MCF 10A (cell line): ENCODE measurements around the gene PHAF1. TPM values are rescaled to one million over a fixed set of nuclear protein-coding genes. Genes with fewer than 3 reads are reported as not detected.

Experiments used
- BruUV-seq: library from RNA; stranded (reverse); fragments of 400-500 nt; replicated peaks from 2 replicates; lab custom pipeline; 2021; lab: Mats Ljungman, UMichigan
- CTCF ChIA-PET: fragments of 300-600 bp; sonication (Branson Sonifier 250); formaldehyde crosslinking; extraction: SDS; loops from one replicate; lab custom pipeline; 2021; ENCODE audit warnings: antibody characterized with exemption, inconsistent platforms; lab: Yijun Ruan, JAX
- POLR2A ChIA-PET: fragments of 300-600, 350-650 bp; sonication (Branson Sonifier 250); formaldehyde crosslinking; extraction: SDS; loops from one replicate; lab custom pipeline; 2020; ENCODE audit warnings: antibody characterized with exemption, inconsistent platforms; lab: Yijun Ruan, JAX
- DNase-seq: peaks from one replicate; pipeline ENCODE4 v3.0.0-alpha.2; 2018; ENCODE audit not compliant: unreplicated experiment
- H3K27ac Mint-ChIP-seq: one replicate; pipeline ENCODE4 v1.8.0; 2022; ENCODE audit warnings: mild to moderate bottlenecking, low read depth, mixed read lengths; ENCODE audit not compliant: unreplicated experiment
- H3K27me3 Mint-ChIP-seq: one replicate; pipeline ENCODE4 v1.8.0; 2022; ENCODE audit warnings: mixed read lengths; ENCODE audit not compliant: insufficient read depth, unreplicated experiment
- H3K36me3 Mint-ChIP-seq: one replicate; pipeline ENCODE4 v1.8.0; 2022; ENCODE audit warnings: mild to moderate bottlenecking, moderate library complexity, mixed read lengths; ENCODE audit not compliant: insufficient read depth, unreplicated experiment
- H3K4me1 Mint-ChIP-seq: one replicate; pipeline ENCODE4 v1.8.0; 2022; ENCODE audit warnings: mixed read lengths; ENCODE audit not compliant: insufficient read depth, unreplicated experiment
- H3K4me3 Mint-ChIP-seq: one replicate; pipeline ENCODE4 v1.8.0; 2022; ENCODE audit warnings: mild to moderate bottlenecking, moderate library complexity, mixed read lengths; ENCODE audit not compliant: unreplicated experiment
- H3K9me3 Mint-ChIP-seq: one replicate; pipeline ENCODE4 v1.8.0; 2022; ENCODE audit warnings: mixed read lengths; ENCODE audit not compliant: unreplicated experiment
- intact Hi-C: fragments of 100-400 bp; cut with micrococcal nuclease; formaldehyde crosslinking; loops from 2 replicates; pipeline ENCODE4 v1.14.1; 2022
- total RNA-seq: library from RNA; stranded (reverse); gene quantifications from 2 replicates; pipeline ENCODE4 v1.2.3, GENCODE V29; 2022
- TF ChIP-seq, protein P1 (sequence below): fragments of 200-600 bp; IDR thresholded peaks from one replicate; pipeline ENCODE4 v1.8.0; 2022; ENCODE audit warnings: antibody characterized with exemption, mild to moderate bottlenecking; ENCODE audit not compliant: unreplicated experiment

The PHAF1 gene
- total RNA-seq, 1 experiment from 2014 or later, result 14.5 TPM

DNA sequence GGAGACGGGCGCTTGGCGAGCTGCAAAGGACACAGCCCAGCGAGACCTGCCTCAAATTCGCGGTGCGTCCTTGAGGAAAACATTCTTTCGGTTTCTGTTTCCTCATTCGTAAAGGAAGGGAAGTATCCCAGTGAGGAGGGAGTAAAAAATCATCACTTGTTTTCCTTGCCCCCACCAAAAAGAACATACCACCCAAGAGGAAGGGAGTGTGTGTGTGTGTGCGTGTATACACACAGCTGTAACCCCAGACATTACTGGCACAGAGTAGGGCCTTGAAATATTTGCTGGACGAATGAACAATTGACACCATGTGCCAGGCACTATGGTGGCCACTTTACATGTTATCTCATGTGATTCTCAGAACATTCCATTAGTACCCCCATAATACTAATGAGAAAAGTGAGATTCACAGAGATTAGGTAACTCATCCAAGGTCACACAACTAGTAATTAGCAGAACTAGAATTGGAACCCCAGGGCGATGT, 76.0 kb downstream of the PHAF1 start:
- no peak for DNase-seq
- no peak overlapping the region for H3K27ac Mint-ChIP-seq
- no peaks in the 10 kb centered on the region for H3K9me3 Mint-ChIP-seq
- CTCF ChIA-PET, result interaction anchor here (0.6 to 2.2 kb wide), 21 partner anchors 9 to 312 kb away, joined by 3 to 12 read pairs (median 4); partner anchors contain the start of genes CES4A, ELMO3, FBXL8 and TRADD
- TF ChIP-seq, protein P1, sequence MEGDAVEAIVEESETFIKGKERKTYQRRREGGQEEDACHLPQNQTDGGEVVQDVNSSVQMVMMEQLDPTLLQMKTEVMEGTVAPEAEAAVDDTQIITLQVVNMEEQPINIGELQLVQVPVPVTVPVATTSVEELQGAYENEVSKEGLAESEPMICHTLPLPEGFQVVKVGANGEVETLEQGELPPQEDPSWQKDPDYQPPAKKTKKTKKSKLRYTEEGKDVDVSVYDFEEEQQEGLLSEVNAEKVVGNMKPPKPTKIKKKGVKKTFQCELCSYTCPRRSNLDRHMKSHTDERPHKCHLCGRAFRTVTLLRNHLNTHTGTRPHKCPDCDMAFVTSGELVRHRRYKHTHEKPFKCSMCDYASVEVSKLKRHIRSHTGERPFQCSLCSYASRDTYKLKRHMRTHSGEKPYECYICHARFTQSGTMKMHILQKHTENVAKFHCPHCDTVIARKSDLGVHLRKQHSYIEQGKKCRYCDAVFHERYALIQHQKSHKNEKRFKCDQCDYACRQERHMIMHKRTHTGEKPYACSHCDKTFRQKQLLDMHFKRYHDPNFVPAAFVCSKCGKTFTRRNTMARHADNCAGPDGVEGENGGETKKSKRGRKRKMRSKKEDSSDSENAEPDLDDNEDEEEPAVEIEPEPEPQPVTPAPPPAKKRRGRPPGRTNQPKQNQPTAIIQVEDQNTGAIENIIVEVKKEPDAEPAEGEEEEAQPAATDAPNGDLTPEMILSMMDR, result no peak
- H3K36me3 Mint-ChIP-seq, result no peaks in the 10 kb centered on the region
- H3K4me3 Mint-ChIP-seq, result no peak overlapping the region
- intact Hi-C loops, result loop anchor here (1.0 to 2.0 kb wide), 2 partner anchors 209 to 231 kb away; no protein-coding TSS in a partner anchor
- H3K27me3 Mint-ChIP-seq, result no peaks in the 10 kb centered on the region
- peaks cover 5% of the 10 kb centered on the region for H3K4me1 Mint-ChIP-seq
- BruUV-seq, result no TSS peak
- POLR2A ChIA-PET, result interaction anchor here (0.7 to 4.9 kb wide), 6 partner anchors 9 to 199 kb away, joined by 3 to 46 read pairs (median 5); partner anchors contain the start of genes FBXL8 and TRADD

DNA sequence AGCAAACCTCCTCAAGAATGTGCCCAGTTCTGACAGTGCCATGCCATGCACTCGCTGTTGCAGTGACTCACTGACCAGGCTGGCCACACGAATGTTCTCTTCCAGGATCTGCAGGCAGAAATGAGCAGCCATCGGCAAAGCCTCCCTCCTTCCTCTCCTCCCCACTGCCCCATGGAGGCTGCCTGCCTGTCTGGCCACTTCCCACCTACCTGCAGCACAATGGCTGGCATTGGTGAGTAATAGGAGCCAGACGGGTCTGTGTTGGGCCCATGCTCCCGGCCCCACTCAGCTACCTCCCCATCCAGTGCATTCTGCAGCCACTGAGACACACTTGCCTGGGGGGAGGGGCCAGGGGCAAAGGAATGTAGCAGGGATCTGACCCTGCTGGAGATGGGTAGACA, 76.8 kb downstream of the PHAF1 start:
- no peak for DNase-seq
- ChIA-PET POLR2A (interaction anchor here (4.3 kb wide), 1 partner anchor 12 kb away, joined by 46 read pairs; no protein-coding TSS in a partner anchor), CTCF (interaction anchor here (0.6 to 2.8 kb wide), 3 partner anchors 12 to 211 kb away, joined by 3 to 11 read pairs (median 10); partner anchors contain the start of gene ELMO3)
- no peaks in the 10 kb centered on the region for H3K27me3 Mint-ChIP-seq
- no peaks in the 10 kb centered on the region for H3K36me3 Mint-ChIP-seq
- H3K27ac Mint-ChIP-seq, result no peak overlapping the region
- BruUV-seq, result no TSS peak
- TF ChIP-seq, protein P1, result no peak
- intact Hi-C loops, result no loop called here
- H3K4me1 Mint-ChIP-seq, result peaks cover 10% of the 10 kb centered on the region
- H3K4me3 Mint-ChIP-seq, result no peak overlapping the region
- H3K9me3 Mint-ChIP-seq, result no peaks in the 10 kb centered on the region

DNA sequence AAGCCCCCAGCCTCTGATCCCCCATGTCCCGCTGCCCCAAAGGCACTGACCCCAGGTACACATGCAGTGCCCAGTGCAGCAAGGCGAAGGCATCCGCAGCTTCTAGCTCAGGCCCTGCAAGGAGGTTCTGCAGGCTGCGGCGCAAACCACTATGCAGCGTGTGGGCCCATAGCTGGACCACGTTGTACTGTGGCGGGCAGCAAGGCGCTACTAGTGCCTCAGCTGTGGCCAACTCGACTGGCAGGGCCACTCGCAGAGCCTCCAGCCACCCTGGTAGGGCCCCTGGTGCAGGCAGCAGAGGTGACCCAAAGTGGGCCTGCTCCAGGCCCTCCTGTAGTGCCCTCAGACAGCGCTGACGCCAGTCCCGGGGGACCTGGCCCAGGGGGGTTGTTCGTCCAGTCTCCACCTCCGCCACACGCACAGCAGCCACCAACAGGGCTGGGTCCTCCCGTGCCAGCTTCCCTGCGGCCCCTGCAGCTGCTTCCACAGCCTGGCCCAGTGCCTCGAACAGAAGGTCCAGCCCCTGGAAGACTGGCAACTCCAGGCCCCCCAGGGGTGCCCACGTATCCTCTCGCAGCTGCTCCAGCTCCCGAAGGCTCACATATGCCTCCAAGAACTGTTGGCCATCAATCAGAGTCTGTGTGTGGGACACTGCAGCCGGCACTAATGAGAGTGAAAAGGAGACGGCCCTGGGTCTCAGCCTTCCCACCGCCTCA, 77.6 kb downstream of the PHAF1 start:
- ChIA-PET POLR2A (no interaction called here), CTCF (interaction anchor here (0.6 to 2.8 kb wide), 5 partner anchors 11 to 228 kb away, joined by 3 to 11 read pairs (median 3); partner anchors contain the start of gene ELMO3)
- H3K27me3 Mint-ChIP-seq, result no peaks in the 10 kb centered on the region
- no peaks in the 10 kb centered on the region for H3K9me3 Mint-ChIP-seq
- intact Hi-C loops, result no loop called here
- no peak overlapping the region for H3K4me3 Mint-ChIP-seq
- no TSS peak for BruUV-seq
- DNase-seq, result no peak
- no peak overlapping the region for H3K27ac Mint-ChIP-seq
- H3K4me1 Mint-ChIP-seq, result peaks cover 14% of the 10 kb centered on the region
- TF ChIP-seq, protein P1, result no peak
- H3K36me3 Mint-ChIP-seq, result peaks cover under 1% of the 10 kb centered on the region

DNA sequence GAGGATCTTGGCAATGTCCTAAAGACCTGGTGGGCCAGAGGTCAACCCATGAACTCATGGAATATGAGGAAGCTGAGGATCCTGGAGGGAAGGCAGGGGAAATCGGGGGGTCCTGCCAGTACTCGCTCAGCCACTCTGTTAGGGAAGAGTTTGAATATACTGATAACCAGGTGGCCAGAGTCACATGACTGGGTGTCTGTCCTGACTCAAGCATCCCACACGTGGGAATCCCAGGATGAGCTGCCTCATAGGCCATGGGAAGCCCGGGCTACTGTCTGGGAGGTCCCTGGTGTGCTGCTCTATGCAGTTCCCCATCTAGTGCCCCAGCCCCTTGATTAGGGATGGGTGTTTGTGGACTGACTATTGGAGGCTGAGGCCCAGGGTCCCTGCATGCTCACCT, 78.6 kb downstream of the PHAF1 start:
- Mint-ChIP-seq H3K9me3 (no peaks in the 10 kb centered on the region), H3K27ac (no peak overlapping the region), H3K4me3 (no peak overlapping the region), H3K4me1 (peaks cover 14% of the 10 kb centered on the region), H3K27me3 (no peaks in the 10 kb centered on the region), H3K36me3 (peaks cover 5% of the 10 kb centered on the region)
- ChIA-PET POLR2A (interaction anchor here (1.4 to 1.9 kb wide), 2 partner anchors 10 to 18 kb away, joined by 4 to 5 read pairs; partner anchors contain the start of gene NOL3), CTCF (interaction anchor here (0.7 to 2.8 kb wide), 4 partner anchors 10 to 211 kb away, joined by 3 to 11 read pairs (median 3); partner anchors contain the start of gene ELMO3)
- BruUV-seq, result no TSS peak
- DNase-seq, result no peak
- TF ChIP-seq, protein P1, result no peak
- intact Hi-C loops, result no loop called here
